Stimulated activated naive CD4-positive, alpha-beta T cell (primary cell): ENCODE data around the gene ZNF213.

ENCODE experiments used
- DNase-seq, 6 experiments: peaks; one replicate each; lab custom pipeline; 2025; lab: John Stamatoyannopoulos, UW

The ZNF213 gene

DNA sequence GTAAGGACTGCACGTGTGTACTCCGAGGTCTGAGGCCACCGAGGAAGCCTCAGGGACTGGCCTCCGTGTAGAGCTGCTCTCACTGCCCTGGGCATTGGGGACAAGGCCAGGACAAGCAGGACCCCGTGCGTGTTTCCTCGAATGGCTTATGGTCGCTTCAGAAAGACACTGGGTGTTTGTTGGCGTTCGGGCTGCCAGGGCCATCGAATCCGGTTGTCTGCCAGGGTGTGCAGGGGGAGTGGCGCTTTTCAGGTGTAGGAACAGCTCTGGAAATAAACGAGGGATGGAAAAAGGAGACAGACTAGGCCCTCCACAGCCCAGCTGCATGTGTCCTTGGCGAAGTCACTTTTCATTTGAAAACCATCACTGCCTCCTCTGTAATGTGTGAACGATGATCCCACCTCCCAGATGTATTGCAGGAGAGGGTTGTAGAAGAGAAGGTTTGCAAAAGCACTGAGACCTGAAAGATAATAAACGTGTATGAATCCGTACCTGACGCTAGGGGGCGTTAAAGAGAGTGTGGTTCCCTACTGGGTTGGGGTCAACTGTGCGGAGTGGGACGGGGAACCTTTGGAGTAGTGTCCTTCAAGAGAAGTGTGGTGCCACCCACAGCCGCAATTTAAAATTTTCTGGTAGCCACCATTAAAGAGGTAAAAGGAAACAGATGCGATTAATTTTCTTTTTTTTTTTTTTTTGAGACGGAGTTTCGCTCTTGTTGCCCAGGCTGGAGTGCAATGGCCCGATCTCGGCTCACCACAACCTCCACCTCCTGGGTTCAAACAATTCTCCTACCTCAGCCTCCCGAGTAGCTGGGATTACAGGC is 33.6 kb upstream of the ZNF213 start:
- peak in 4 of 6 experiments; percentile 4 to 67 (median 42) for DNase-seq

GRCh38 chr16:3101841-3102470 is 32.9 kb upstream of the ZNF213 start:
- DNase-seq: peak in 2 of 6 experiments; percentile 18 to 34

DNA sequence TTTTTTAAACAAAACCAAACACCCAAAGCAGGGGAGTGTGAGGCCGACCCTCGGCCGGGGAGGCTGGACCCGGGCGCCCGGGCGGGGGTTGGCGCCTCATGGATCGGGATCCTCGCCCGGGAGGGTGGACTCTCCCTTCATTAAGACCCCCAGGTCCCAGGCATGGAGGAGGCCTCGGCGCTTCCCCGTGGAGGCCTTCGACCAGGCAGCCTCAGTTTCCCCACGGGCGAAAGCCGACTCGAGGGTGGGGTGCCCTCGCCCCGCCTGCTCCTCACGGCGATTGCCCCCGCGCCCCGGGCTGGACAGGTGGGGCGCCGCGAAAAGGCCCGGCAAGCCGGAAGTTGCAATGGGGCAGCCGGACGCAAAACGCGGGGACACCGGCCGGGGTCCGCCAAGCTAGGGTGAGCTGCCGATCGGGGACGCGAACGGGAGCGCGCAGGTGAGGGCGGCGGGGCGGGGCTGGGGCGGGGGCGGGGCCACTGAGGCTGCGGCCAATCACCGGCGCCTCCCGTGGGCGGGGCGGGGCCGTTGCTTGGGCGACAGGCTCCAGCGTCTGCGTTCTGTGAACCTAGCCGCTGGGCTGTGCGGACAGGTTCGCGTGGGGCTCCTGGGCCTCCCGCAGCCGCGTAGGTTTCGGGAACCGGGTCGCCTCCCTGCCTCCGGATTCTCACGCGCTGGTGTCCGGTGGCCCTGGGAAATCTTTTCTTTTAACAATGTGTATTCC is 28.5 kb upstream of the ZNF213 start:
- DNase-seq: peak; percentile 83 to 94 (median 90)

- no peak for DNase-seq
Observed at GRCh38 chr16:3112058-3112880, 22.6 kb upstream of the ZNF213 start, which contains the start of gene ZNF205. Gene ZNF205, plus strand, starts transcription at chr16:3112586. Its CDS starts 845 bp downstream, at chr16:3113431.

- no peak for DNase-seq
Observed at GRCh38 chr16:3112881-3113574, 21.8 kb upstream of the ZNF213 start.

DNA sequence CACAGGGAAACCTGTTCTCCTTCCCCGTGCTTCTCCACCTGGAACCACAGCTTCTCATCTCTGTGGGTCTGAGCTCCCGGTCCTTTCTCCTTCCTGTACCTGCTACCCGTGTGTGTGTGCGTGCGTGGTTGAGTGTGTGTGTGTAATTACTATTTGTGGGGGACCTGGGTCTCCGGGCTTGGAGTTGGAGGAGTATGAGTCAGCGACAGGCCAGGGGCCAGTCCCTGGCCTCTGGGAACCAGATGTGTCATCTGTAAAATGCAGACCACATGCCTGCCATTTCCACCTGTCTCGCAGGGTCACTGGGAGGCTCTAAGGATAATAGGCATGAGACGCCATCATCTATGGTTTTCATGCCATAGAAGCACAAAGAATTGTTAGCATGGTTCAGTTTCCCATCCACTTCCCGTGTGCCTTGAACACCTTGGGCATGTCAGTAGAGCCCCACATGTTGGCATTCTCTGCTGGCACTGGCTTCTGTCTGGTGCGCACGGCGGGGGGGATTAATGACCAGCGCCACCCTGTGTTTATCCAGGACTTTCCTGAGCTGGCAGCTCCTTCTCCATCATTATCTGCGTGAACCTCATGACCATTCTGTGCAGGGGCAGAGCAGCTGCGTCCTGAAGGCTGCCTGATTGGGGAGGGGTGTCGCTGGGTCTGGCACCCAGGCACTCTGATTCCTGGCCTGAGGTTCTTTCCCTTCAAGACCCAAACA is 20.9 kb upstream of the ZNF213 start:
- no peak for DNase-seq

- DNase-seq: no peak
Observed at GRCh38 chr16:3115003-3115402, 19.8 kb upstream of the ZNF213 start.

DNA sequence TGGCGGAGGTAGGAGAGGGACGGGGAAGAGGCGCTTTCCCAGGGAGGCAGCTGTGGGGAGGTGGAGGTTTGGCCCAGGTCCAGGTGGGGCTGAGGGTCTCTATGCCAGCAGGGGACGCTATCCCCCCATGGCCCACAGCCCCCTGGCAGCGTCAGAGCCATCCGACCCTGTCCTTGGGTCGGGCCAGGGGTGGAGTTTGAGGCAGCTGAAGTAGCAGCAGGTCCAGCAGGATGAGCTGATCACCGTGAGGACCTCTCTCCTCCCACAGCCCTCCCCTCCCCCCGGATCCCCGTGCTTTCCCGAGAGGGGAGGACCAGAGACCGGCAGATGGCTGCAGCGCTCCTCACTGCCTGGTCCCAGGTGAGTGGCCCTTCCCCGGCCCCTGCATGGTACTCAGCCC is 19.3 kb upstream of the ZNF213 start:
- DNase-seq: no peak

DNA sequence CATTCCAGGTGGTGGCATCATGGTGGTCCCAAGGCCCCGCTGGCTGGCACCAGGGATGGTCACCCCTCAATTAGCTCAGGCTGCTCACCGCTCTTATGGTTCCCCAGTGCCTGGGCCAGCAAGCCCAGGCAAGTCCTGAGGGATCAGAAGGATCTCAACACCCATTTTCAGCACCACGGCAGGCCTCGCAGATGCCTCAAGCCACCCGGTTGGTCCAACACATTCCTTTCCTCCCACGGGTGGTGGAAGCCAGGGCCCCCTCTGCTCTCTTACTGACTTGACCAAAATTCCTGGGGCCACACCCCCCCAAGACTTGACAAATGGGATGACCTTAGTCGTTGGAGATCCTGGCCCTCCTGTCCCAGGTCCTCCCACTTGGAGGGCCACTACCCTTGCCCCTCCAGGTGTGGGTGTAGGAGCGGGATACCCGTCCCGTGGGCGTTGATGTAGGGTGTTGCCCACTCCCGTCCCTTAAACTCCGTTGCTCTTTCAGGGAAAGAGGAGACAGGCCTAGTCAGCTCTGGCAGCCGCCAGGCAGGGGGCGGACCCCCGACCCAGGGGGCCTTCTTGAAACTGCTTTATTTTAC is 16.5 kb upstream of the ZNF213 start:
- DNase-seq: no peak

- DNase-seq: no peak
Observed at GRCh38 chr16:3118846-3119245, 16.0 kb upstream of the ZNF213 start.

DNA sequence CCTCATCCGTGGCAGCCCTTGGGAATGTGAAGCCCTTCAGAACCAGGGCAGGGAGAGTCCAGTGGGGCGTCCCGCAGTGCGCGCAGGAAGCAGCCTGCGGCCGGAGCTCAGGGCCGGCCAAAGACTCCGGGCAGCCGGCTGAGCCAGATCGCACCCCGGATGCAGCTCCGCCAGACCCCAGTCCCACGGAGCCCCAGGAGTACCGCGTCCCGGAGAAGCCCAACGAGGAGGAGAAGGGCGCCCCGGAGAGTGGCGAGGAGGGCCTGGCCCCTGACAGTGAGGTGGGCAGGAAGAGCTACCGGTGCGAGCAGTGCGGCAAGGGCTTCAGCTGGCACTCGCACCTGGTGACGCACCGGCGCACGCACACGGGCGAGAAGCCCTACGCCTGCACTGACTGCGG is 15.5 kb upstream of the ZNF213 start:
- no peak for DNase-seq

DNA sequence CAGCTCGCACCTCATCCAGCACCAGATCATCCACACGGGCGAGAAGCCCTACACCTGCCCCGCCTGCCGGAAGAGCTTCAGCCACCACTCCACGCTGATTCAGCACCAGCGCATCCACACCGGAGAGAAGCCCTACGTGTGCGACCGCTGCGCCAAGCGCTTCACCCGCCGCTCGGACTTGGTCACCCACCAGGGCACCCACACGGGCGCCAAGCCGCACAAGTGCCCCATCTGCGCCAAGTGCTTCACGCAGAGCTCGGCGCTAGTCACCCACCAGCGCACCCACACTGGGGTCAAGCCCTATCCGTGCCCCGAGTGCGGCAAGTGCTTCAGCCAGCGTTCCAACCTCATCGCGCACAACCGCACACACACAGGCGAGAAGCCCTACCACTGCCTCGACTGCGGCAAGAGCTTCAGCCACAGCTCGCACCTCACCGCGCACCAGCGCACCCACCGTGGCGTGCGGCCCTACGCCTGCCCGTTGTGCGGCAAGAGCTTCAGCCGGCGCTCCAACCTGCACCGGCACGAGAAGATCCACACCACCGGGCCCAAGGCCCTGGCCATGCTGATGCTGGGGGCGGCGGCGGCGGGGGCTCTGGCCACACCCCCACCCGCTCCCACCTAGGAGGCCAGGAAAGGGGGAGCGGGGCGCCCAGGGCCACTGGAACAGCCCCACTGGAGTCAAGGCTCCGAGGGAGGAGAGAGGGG is 15.0 kb upstream of the ZNF213 start:
- no peak for DNase-seq

GRCh38 chr16:3120435-3120834 is 14.4 kb upstream of the ZNF213 start:
- DNase-seq: no peak

- DNase-seq: no peak
Observed at GRCh38 chr16:3121851-3122467, 12.9 kb upstream of the ZNF213 start.

- no peak for DNase-seq
Observed at GRCh38 chr16:3122926-3123570, 11.8 kb upstream of the ZNF213 start.

- peak; percentile 94 to 98 (median 96) for DNase-seq
Observed at GRCh38 chr16:3123986-3124886, 10.6 kb upstream of the ZNF213 start.

GRCh38 chr16:3127745-3128144 is 7.1 kb upstream of the ZNF213 start:
- DNase-seq: no peak
